Lower leg skin (tissue), 4 donors: ENCODE data around the gene MAGEF1. TPM values are rescaled to one million over a fixed set of nuclear protein-coding genes. Genes with fewer than 3 reads are reported as not detected.

Source experiments
- DNase-seq, 2 donors: peaks; one replicate each; pipeline ENCODE4 v3.0.0-alpha.2; 2019; ENCODE audit warnings: low spot score in 2 of 2
- H3K4me3 ChIP-seq: fragments of 200-600 bp; sonication (generic); 2 replicates; pipeline ENCODE4 v1.5.1; 2017; ENCODE audit warnings: mild to moderate bottlenecking, low read depth; ENCODE audit not compliant: poor library complexity, severe bottlenecking
- CTCF ChIP-seq, 3 donors: fragments of 450-650 bp; IDR thresholded peaks; one replicate each; pipeline ENCODE4 v1.5.1; 2016; ENCODE audit warnings: antibody characterized with exemption in 3 of 3, mild to moderate bottlenecking in 3 of 3, moderate library complexity in 2 of 3
- POLR2A ChIP-seq, 2 donors: fragments of 450-650 bp; IDR thresholded peaks; one replicate each; pipeline ENCODE4 v1.6.1; 2016 to 2017; ENCODE audit warnings: antibody characterized with exemption in 2 of 2, mild to moderate bottlenecking in 1 of 2, moderate library complexity in 1 of 2
- WGBS, 2 donors: methylation state at CpG; one replicate each; pipeline ENCODE4 v1.1.5; 2018; 5-methylcytosine and 5-hydroxymethylcytosine counted together
- intact Hi-C: fragments of 100-400 bp; cut with DNase I; formaldehyde crosslinking; loops from one replicate; pipeline ENCODE4 v1.15.0; 2023; ENCODE audit warnings: low total_unique reads
- total RNA-seq, 4 donors: library from RNA; depleted of rRNA; stranded (reverse); fragments of >200 nt; gene quantifications; one replicate each; pipeline ENCODE4 v1.1.0, GENCODE V29; 2016

The MAGEF1 gene
- total RNA-seq, 4 donors from 2014 or later: 32.5 to 44.3 (median 42.8) TPM

DNA sequence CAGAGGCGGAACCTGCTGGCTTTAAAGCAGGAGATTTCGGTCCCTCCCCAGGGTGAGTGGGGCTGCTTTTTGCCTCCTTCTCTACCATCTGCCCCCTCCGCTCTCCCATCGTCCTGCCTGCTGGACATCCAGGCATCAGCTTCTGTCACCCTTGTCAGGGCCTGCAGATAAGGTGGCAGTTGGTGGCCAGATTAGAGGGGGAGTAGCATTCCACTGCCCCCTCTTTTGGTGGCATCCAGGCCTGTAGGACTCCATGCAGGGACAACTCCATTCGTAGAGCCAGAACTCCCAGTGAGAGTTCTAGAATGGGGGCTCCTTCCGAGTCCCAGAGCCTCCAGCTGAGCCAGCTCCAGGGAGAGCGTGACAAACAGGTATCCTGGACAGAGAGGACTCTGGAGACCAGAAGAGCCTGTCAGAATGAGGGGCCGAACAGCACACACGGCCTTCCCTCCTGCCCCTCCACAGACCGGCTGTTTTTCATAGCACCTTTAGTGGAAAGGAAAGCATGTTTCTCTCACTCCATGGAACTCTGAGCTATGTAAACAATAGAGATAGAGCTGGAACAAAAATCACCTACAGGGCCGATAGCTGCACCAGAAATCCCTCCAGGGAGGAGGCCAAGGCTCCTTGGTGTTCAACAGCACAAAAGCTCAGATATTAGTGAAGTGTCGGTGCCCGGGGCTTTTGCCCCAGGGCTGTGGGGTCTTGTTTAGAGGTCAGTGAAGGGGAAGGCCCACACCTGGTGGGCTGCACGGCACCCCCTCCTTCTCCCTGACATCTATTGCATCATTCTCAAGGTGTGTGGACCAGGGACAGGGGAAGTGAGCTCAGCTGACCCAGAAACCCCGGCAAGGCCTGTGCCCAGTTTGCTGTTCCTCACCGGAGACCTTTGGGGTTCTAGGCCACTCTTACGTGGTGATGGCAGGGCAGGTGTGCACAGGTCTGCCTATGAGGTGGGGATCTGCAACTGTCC, 34.2 kb downstream of the MAGEF1 start:
- intact Hi-C loops: no loop called here
- 91% methylated on average over 17 of the region's 17 CpGs for WGBS, 2 donors
- TF ChIP-seq CTCF (IDR thresholded peaks at IDR 0.05): no peak
- no peak for TF ChIP-seq POLR2A (IDR thresholded peaks at IDR 0.05)

GRCh38 chr3:184676927-184677326, 34.9 kb downstream of the MAGEF1 start:
- TF ChIP-seq POLR2A (IDR thresholded peaks at IDR 0.05) (no peak), CTCF (IDR thresholded peaks at IDR 0.05) (no peak)
- 60 to 68% methylated on average over 8 of the region's 8 CpGs for WGBS, 2 donors
- intact Hi-C loops: no loop called here

More for the DNA sequence above, 34.2 kb downstream of the MAGEF1 start:
- H3K4me3 ChIP-seq: no peak overlapping the region
- no peak for DNase-seq

GRCh38 chr3:184674626-184675025, 37.2 kb downstream of the MAGEF1 start:
- WGBS, 2 donors: 95 to 100% methylated on average over 1 of the region's 1 CpG
- intact Hi-C loops: no loop called here
- H3K4me3 ChIP-seq: no peak overlapping the region
- TF ChIP-seq CTCF (IDR thresholded peaks at IDR 0.05): no peak
- TF ChIP-seq POLR2A (IDR thresholded peaks at IDR 0.05): no peak
- DNase-seq: no peak

More at GRCh38 chr3:184676927-184677326, 34.9 kb downstream of the MAGEF1 start:
- DNase-seq: no peak
- no peak overlapping the region for H3K4me3 ChIP-seq

GRCh38 chr3:184672977-184673870, 38.6 kb downstream of the MAGEF1 start:
- no peak for DNase-seq
- 83 to 85% methylated on average over 16 of the region's 16 CpGs for WGBS, 2 donors
- H3K4me3 ChIP-seq: no peak overlapping the region
- no peak for TF ChIP-seq POLR2A (IDR thresholded peaks at IDR 0.05)
- intact Hi-C loops: no loop called here

DNA sequence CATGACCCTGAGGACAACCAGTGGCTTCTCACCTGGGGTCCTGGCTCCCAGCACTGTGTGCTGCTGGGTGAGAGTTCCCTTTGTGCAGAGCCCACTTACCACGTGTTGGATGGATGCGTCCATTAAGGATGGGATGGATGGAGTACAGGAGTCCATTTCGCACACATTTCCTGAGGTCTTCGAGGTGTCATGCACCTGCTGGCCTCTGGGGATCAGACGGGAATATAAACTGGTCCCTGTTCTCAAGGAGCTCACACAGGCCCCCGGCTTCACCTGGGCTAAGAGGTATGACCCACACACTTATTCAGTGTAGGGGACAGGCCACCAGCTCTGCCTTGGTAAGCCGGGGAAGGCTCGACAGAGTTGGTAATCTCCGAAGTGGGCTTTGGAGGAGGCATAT, 39.5 kb downstream of the MAGEF1 start:
- no peak overlapping the region for H3K4me3 ChIP-seq
- 86 to 87% methylated on average over 9 of the region's 9 CpGs for WGBS, 2 donors
- TF ChIP-seq CTCF (IDR thresholded peaks at IDR 0.05) (no peak), POLR2A (IDR thresholded peaks at IDR 0.05) (no peak)
- intact Hi-C loops: no loop called here
- DNase-seq: no peak
